Uterus (tissue), 4 donors: ENCODE data around the gene HBQ1. TPM values are rescaled to one million over a fixed set of nuclear protein-coding genes. Genes with fewer than 3 reads are reported as not detected.
"Not testable (repeated sequence)": the region's sequence is repeated elsewhere in the genome, so short reads cannot be mapped to it uniquely, and the experiment has no call there.

Experiments
- DNase-seq, 2 donors: peaks; one replicate each; pipeline ENCODE4 v3.0.0-alpha.2; 2019 to 2020
- H3K27ac ChIP-seq, 2 donors: fragments of 200-600 bp; sonication (generic); 1 replicate in 1 of 2; 2 replicates in 1 of 2; pipeline ENCODE4 v1.5.1; 2016 to 2018
- H3K27me3 ChIP-seq, 2 donors: fragments of 200-600 bp; sonication (generic); one replicate each; pipeline ENCODE4 v1.5.1; 2018 to 2019; ENCODE audit warnings: control low read depth in 1 of 2
- H3K36me3 ChIP-seq, 2 donors: fragments of 200-600 bp; sonication (generic); one replicate each; pipeline ENCODE4 v1.5.1; 2019; ENCODE audit warnings: control low read depth in 1 of 2
- H3K4me1 ChIP-seq, 2 donors: fragments of 200-600 bp; sonication (generic); one replicate each; pipeline ENCODE4 v1.5.1; 2018 to 2019; ENCODE audit warnings: control low read depth in 1 of 2
- H3K4me3 ChIP-seq, 2 donors: fragments of 200-600 bp; sonication (generic); 1 replicate in 1 of 2; 2 replicates in 1 of 2; pipeline ENCODE4 v1.5.1; 2018 to 2019; ENCODE audit warnings: mild to moderate bottlenecking in 1 of 2
- H3K9me3 ChIP-seq, 2 donors: fragments of 200-600 bp; sonication (generic); one replicate each; pipeline ENCODE4 v1.5.1; 2019; ENCODE audit warnings: control low read depth in 1 of 2
- POLR2A ChIP-seq, 2 donors: fragments of 450-650 bp; IDR thresholded peaks; one replicate each; pipeline ENCODE4 v1.6.1; 2016; ENCODE audit warnings: antibody characterized with exemption in 2 of 2, mild to moderate bottlenecking in 1 of 2, moderate library complexity in 1 of 2
- intact Hi-C: fragments of 100-400 bp; cut with DNase I; formaldehyde crosslinking; loops from one replicate; pipeline ENCODE4 v1.15.1; 2023; ENCODE audit warnings: low total_unique reads
- total RNA-seq, 4 donors: library from RNA; depleted of rRNA in 3 of 4; stranded (reverse); fragments of >200 nt in 3 of 4; gene quantifications; one replicate each; pipeline versions ENCODE4 v1.1.0 to v1.2.4, GENCODE V29; 2014 to 2023
- TF ChIP-seq, protein P1 (sequence below), 4 experiments: fragments of 200-600 bp in 2 of 4; fragments of 450-650 bp in 2 of 4; sonication (generic) in 2 of 4; IDR thresholded peaks; one replicate each; pipeline ENCODE4 v1.5.1; 2016 to 2019; ENCODE audit warnings: antibody characterized with exemption in 4 of 4, mild to moderate bottlenecking in 2 of 4, moderate library complexity in 1 of 4
- donor health status: DM: yes; HTN: yes; CAD: no.

The HBQ1 gene
- total RNA-seq, 4 donors from 2014 or later = 4.1 TPM; not detected in 3

GRCh38 chr16:162271-162991, 17.8 kb upstream of the HBQ1 start:
- TF ChIP-seq, protein P1, sequence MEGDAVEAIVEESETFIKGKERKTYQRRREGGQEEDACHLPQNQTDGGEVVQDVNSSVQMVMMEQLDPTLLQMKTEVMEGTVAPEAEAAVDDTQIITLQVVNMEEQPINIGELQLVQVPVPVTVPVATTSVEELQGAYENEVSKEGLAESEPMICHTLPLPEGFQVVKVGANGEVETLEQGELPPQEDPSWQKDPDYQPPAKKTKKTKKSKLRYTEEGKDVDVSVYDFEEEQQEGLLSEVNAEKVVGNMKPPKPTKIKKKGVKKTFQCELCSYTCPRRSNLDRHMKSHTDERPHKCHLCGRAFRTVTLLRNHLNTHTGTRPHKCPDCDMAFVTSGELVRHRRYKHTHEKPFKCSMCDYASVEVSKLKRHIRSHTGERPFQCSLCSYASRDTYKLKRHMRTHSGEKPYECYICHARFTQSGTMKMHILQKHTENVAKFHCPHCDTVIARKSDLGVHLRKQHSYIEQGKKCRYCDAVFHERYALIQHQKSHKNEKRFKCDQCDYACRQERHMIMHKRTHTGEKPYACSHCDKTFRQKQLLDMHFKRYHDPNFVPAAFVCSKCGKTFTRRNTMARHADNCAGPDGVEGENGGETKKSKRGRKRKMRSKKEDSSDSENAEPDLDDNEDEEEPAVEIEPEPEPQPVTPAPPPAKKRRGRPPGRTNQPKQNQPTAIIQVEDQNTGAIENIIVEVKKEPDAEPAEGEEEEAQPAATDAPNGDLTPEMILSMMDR (IDR thresholded peaks at IDR 0.05) = no peak
- no peak for TF ChIP-seq POLR2A (IDR thresholded peaks at IDR 0.05)
- intact Hi-C loops = no loop called here
- DNase-seq = no peak
- Histone ChIP-seq H3K9me3 (no peaks in the 10 kb centered on the region), H3K4me1 (peaks cover 0 to 17% of the 10 kb centered on the region in 2 donors), H3K4me3 (no peak overlapping the region), H3K36me3 (no peaks in the 10 kb centered on the region), H3K27ac (no peak overlapping the region), H3K27me3 (peaks cover 18 to 25% of the 10 kb centered on the region in 2 donors)

DNA sequence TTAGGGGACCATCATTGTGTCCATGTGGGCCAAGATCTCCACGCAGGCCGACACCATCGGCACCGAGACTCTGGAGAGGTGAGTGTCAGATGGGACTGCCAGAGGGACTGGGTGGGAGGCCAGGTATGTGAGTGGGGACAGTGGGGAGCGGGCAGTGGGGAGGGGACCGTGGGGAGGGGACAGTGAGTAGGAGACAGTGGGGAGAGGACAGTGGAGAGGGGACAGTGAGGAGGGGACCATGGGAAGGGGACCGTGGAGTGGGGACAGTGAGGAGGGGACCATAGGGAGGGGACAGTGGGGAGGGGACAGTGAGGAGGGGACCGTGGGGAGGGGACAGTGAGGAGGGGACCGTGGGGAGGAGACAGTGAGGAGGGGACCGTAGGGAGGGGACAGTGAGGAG, 17.1 kb upstream of the HBQ1 start:
- DNase-seq, H3K4me3 ChIP-seq, H3K36me3 ChIP-seq, H3K27ac ChIP-seq, H3K9me3 ChIP-seq, intact Hi-C loops: not testable (repeated sequence)
- H3K4me1 ChIP-seq = peaks cover 0 to 17% of the 10 kb centered on the region in 2 donors
- peaks cover 22 to 32% of the 10 kb centered on the region in 2 donors for H3K27me3 ChIP-seq

- H3K4me3 ChIP-seq, H3K9me3 ChIP-seq, DNase-seq, H3K36me3 ChIP-seq, H3K27ac ChIP-seq, intact Hi-C loops: not testable (repeated sequence)
- peaks cover 24 to 38% of the 10 kb centered on the region in 2 donors for H3K27me3 ChIP-seq
- H3K4me1 ChIP-seq = peaks cover 0 to 17% of the 10 kb centered on the region in 2 donors
Observed at GRCh38 chr16:163696-164095, 16.6 kb upstream of the HBQ1 start.

DNA sequence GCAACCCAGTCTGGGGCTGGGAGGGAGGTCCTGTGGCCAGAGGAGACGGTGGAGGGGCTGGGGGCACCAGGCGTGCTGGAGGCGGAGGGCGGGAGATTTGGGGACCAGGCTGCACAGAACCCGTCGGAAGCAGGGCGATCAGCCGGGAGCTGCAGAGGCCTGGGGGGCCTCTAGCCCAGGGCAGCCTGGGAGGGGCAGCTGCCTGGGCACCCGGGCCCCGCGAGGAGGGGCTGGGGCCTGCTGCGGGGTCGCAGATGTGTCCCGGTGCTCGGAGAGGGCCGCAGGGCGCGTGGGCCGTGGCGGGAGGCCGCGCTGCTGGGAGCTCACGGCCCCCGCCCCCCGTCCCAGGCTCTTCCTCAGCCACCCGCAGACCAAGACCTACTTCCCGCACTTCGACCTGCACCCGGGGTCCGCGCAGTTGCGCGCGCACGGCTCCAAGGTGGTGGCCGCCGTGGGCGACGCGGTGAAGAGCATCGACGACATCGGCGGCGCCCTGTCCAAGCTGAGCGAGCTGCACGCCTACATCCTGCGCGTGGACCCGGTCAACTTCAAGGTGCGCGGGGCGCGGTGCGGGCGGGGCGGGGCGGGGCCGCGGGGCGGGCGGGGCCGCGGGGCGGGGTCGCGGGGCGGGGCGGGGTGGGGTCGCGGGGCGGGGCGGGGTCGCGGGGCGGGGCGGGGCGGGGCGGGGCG, 16.0 kb upstream of the HBQ1 start:
- H3K9me3 ChIP-seq, H3K4me3 ChIP-seq, DNase-seq, H3K27ac ChIP-seq, intact Hi-C loops, H3K36me3 ChIP-seq: not testable (repeated sequence)
- Histone ChIP-seq H3K27me3 (peaks cover 25 to 44% of the 10 kb centered on the region in 2 donors), H3K4me1 (peaks cover 0 to 17% of the 10 kb centered on the region in 2 donors)

- no peak overlapping the region for H3K27ac ChIP-seq
- no peaks in the 10 kb centered on the region for H3K36me3 ChIP-seq
- H3K27me3 ChIP-seq = peaks cover 25 to 44% of the 10 kb centered on the region in 2 donors
- TF ChIP-seq, protein P1 (IDR thresholded peaks at IDR 0.05) = no peak
- TF ChIP-seq POLR2A (IDR thresholded peaks at IDR 0.05) = no peak
- H3K4me1 ChIP-seq = peaks cover 0 to 17% of the 10 kb centered on the region in 2 donors
- no peaks in the 10 kb centered on the region for H3K9me3 ChIP-seq
- intact Hi-C loops = no loop called here
- no peak for DNase-seq
- no peak overlapping the region for H3K4me3 ChIP-seq
Observed at GRCh38 chr16:164827-165538, 15.3 kb upstream of the HBQ1 start.

- no peak for DNase-seq
- Histone ChIP-seq H3K27ac (no peak within 1 kb of the TSS), H3K27me3 (peaks cover 25 to 44% of the 10 kb centered on the region in 2 donors), H3K36me3 (no peaks in the 10 kb centered on the region), H3K4me1 (peaks cover 0 to 17% of the 10 kb centered on the region in 2 donors), H3K9me3 (no peaks in the 10 kb centered on the region), H3K4me3 (no peak within 1 kb of the TSS)
- TF ChIP-seq, protein P1 (IDR thresholded peaks at IDR 0.05) = no peak
- TF ChIP-seq POLR2A (IDR thresholded peaks at IDR 0.05) = no peak
- intact Hi-C loops = no loop called here
Observed at GRCh38 chr16:165539-166374, 14.5 kb upstream of the HBQ1 start, which contains the start of gene HBM. Gene HBM (plus strand): TSS chr16:165978. CDS start chr16:165998, 20 bp downstream.
